Osteocyte (in vitro differentiated cells): ENCODE data around the gene AFP. TPM values are rescaled to one million over a fixed set of nuclear protein-coding genes. Genes with fewer than 3 reads are reported as not detected.

Source experiments
- DNase-seq: peaks from one replicate; pipeline ENCODE4 v3.0.0; 2021; ENCODE audit warnings: mixed read lengths; ENCODE audit not compliant: unreplicated experiment; ENCODE audit errors: extremely low spot score
- H3K27ac Mint-ChIP-seq: one replicate; pipeline ENCODE4 v1.8.0; 2021; ENCODE audit warnings: mild to moderate bottlenecking, mixed read lengths; ENCODE audit not compliant: unreplicated experiment
- H3K27me3 Mint-ChIP-seq: one replicate; pipeline ENCODE4 v1.8.0; 2021; ENCODE audit warnings: mixed read lengths; ENCODE audit not compliant: unreplicated experiment
- H3K36me3 Mint-ChIP-seq: one replicate; pipeline ENCODE4 v1.8.0; 2021; ENCODE audit warnings: mixed read lengths; ENCODE audit not compliant: unreplicated experiment
- H3K4me1 Mint-ChIP-seq: one replicate; pipeline ENCODE4 v1.8.0; 2021; ENCODE audit warnings: mixed read lengths; ENCODE audit not compliant: unreplicated experiment
- H3K4me3 Mint-ChIP-seq: one replicate; pipeline ENCODE4 v1.8.0; 2021; ENCODE audit warnings: mild to moderate bottlenecking, moderate library complexity, mixed read lengths; ENCODE audit not compliant: unreplicated experiment
- H3K9me3 Mint-ChIP-seq: one replicate; pipeline ENCODE4 v1.8.0; 2021; ENCODE audit warnings: mixed read lengths; ENCODE audit not compliant: unreplicated experiment
- total RNA-seq: library from RNA; stranded (reverse); gene quantifications from 2 replicates; pipeline ENCODE4 v1.2.1, GENCODE V29; 2021
- TF ChIP-seq, protein P1 (sequence below): fragments of 200-600 bp; sonication (generic); IDR thresholded peaks from 2 replicates; pipeline ENCODE4 v1.5.0; 2021; ENCODE audit warnings: antibody characterized with exemption, mild to moderate bottlenecking, moderate library complexity

The AFP gene
- total RNA-seq, 1 donor from 2014 or later = not detected

DNA sequence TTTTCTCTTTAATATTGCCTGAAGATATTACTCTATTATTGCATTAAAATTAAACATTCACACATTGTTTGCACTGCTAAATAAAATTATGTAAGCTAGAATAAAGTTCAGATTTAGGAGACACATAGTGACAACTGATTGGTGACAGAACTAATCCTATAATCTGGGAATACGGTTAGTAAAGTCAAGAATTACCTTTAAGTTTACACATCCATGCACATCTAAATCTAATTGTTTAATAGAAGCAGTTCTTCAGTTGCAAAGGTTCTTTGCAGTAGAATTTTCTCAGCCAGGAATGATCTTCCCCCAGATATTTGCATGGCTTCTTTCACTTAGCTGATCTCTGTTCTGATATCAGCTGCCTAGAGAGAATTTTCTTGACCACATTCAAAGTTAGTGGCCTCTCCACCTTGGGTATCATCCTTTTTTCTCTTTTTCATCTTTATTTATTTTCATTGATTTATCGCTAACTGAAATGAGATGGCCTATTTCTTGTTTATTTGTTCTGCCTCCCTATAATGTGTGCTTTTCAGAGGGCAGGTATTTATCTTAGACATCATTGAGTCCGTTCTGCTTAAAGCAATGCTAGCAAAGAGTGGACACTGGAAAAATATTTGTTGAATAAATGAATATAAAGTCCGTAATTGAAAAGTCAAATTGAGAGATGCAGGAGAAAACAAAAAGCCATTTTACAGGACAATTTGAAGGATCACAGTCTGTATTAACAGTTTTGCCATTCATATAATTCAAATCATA, 12.6 kb downstream of the AFP start:
- H3K9me3 Mint-ChIP-seq = no peaks in the 10 kb centered on the region
- no peak overlapping the region for H3K4me3 Mint-ChIP-seq
- no peak overlapping the region for H3K27ac Mint-ChIP-seq
- TF ChIP-seq, protein P1, sequence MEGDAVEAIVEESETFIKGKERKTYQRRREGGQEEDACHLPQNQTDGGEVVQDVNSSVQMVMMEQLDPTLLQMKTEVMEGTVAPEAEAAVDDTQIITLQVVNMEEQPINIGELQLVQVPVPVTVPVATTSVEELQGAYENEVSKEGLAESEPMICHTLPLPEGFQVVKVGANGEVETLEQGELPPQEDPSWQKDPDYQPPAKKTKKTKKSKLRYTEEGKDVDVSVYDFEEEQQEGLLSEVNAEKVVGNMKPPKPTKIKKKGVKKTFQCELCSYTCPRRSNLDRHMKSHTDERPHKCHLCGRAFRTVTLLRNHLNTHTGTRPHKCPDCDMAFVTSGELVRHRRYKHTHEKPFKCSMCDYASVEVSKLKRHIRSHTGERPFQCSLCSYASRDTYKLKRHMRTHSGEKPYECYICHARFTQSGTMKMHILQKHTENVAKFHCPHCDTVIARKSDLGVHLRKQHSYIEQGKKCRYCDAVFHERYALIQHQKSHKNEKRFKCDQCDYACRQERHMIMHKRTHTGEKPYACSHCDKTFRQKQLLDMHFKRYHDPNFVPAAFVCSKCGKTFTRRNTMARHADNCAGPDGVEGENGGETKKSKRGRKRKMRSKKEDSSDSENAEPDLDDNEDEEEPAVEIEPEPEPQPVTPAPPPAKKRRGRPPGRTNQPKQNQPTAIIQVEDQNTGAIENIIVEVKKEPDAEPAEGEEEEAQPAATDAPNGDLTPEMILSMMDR = no peak
- H3K27me3 Mint-ChIP-seq = peaks cover 57% of the 10 kb centered on the region
- no peaks in the 10 kb centered on the region for H3K36me3 Mint-ChIP-seq
- H3K4me1 Mint-ChIP-seq = peaks cover 9% of the 10 kb centered on the region
- DNase-seq = no peak

DNA sequence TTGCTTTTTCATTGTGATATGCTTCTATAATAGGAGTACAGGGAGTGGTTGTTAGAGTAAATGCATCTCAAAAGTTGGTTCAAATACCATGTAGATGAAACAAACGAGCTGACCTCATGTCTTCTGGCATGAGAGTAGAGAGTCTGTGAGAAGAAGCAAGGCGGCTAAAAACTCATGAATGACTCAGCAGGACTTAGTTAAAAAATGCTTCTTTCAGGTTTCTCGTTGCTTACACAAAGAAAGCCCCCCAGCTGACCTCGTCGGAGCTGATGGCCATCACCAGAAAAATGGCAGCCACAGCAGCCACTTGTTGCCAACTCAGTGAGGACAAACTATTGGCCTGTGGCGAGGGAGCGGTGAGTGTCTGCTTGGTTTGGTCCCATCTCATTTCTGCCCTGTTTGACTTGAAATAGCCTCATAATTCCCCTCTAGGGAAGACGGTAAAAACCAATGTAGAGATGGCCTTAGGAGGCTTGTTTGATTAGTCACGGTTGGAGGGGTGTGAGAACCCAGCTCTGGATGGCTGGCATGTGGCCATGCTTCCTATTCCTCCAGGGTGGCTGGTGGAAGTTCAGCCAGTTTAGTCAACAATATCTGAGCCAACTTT, 14.5 kb downstream of the AFP start:
- Mint-ChIP-seq H3K4me3 (no peak overlapping the region), H3K4me1 (peaks cover 9% of the 10 kb centered on the region), H3K9me3 (no peaks in the 10 kb centered on the region), H3K27ac (no peak overlapping the region), H3K27me3 (peaks cover 49% of the 10 kb centered on the region), H3K36me3 (no peaks in the 10 kb centered on the region)
- no peak for DNase-seq
- TF ChIP-seq, protein P1 = no peak

DNA sequence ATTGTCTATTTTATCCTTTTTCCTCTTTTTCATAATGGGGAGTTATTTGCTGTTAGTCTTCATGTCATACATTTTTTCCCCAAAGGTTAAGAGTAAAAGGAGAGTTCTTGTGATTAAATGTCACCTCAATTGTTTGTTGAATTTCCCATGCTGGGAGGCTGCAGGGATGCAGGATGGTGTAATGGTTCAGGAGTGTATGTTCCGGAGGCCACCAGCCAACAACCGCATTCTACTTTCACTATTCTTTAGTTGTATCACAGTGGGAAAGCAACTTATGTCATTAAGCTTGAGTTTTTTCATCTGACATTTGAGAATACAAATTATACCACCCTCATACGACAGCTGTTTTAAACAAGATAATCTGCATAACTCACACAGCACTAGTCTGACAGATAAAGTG, 15.4 kb downstream of the AFP start:
- TF ChIP-seq, protein P1 = no peak
- Mint-ChIP-seq H3K9me3 (no peaks in the 10 kb centered on the region), H3K27me3 (peaks cover 49% of the 10 kb centered on the region), H3K4me3 (no peak overlapping the region), H3K4me1 (peaks cover 9% of the 10 kb centered on the region), H3K27ac (no peak overlapping the region), H3K36me3 (no peaks in the 10 kb centered on the region)
- no peak for DNase-seq

DNA sequence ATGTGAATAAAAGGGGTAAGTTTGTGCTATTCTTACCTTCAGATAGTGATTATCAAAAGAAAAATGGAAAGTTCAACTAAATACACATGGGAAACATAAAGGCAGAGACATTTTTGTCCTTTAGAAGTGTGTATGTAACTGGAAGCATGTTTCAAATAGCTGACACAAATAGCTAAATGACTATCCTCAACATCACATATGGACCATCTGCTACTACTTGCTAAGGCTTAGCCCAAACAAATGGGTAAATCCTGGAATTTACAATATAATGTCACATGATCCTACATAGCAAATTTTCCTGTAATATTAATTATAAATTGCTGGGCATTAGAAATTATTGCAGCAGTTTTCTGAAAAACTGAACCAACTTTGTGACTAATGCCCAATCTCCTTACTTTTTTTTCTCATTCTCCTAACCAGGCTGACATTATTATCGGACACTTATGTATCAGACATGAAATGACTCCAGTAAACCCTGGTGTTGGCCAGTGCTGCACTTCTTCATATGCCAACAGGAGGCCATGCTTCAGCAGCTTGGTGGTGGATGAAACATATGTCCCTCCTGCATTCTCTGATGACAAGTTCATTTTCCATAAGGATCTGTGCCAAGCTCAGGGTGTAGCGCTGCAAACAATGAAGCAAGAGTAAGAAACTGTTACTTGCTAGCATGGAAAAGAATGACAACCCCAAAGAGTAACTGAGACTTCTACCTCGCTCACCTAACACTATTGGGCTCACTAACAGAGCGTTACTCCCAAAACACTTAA, 16.1 kb downstream of the AFP start:
- H3K27me3 Mint-ChIP-seq = peaks cover 51% of the 10 kb centered on the region
- H3K4me1 Mint-ChIP-seq = peaks cover 9% of the 10 kb centered on the region
- no peak overlapping the region for H3K4me3 Mint-ChIP-seq
- H3K27ac Mint-ChIP-seq = no peak overlapping the region
- no peak for DNase-seq
- TF ChIP-seq, protein P1 = no peak
- no peaks in the 10 kb centered on the region for H3K9me3 Mint-ChIP-seq
- no peaks in the 10 kb centered on the region for H3K36me3 Mint-ChIP-seq
